Esophagus squamous epithelium (tissue), 4 donors: Measurements from ENCODE around the gene ATP5IF1.

ENCODE experiments used
- CTCF ChIP-seq, 6 experiments: fragments of 450-650 bp in 4 of 6; fragments of 200-600 bp in 2 of 6; sonication (generic) in 2 of 6; IDR thresholded peaks; one replicate each; pipeline ENCODE4 v1.5.1; 2016 to 2019; ENCODE audit warnings: antibody characterized with exemption in 6 of 6, mild to moderate bottlenecking in 4 of 6, moderate library complexity in 4 of 6
- POLR2A ChIP-seq, 4 donors: fragments of 450-650 bp; IDR thresholded peaks; one replicate each; pipeline ENCODE4 v1.6.1; 2017; ENCODE audit warnings: antibody characterized with exemption in 4 of 4, mild to moderate bottlenecking in 4 of 4, moderate library complexity in 3 of 4

DNA sequence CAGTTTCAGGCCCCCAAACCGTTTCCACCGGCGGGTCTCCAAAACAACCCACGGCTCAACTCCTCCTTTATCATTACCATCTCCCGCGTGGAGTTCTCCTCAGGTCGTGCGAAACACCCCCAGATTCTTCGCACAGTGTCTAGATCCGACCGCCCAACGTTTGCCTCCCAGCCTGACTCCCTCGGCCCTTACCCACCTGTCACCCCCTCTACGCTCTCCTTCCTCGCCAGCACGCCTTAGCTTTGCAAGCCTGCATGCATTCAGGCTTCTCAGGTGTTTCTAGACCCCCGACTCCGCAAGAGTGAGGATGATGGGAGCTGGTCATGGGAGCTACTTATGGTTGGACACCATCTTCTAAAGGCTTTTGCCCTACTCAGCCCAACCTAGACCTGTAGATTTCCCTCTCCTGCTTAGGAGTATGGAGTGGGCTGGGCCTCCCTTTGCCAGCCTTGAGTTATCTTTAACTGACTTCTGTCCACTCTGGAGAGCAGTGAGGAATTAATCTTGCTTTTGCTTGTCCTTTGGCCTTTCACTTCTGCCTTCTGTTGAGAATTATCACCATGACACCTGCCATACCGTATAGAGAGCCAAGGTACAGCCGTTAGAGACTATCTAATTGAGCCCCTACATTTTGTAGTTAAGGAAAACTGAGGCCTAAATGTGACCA is 865 bp downstream of the ATP5IF1 start:
- TF ChIP-seq POLR2A (IDR thresholded peaks at IDR 0.05) (no peak), CTCF (IDR thresholded peaks at IDR 0.05) (no peak)
